Ovary (tissue), 9 donors: Measurements from ENCODE around the gene SH3GL2. TPM values are rescaled to one million over a fixed set of nuclear protein-coding genes. Genes with fewer than 3 reads are reported as not detected.

ENCODE experiments used
- DNase-seq, 5 donors: peaks; one replicate each; pipeline ENCODE4 v3.0.0-alpha.2; 2019 to 2020
- H3K27ac ChIP-seq, 2 donors: fragments of 200-600 bp; one replicate each; pipeline versions ENCODE4 v1.5.1 to v1.8.0; 2019 to 2022
- H3K27me3 ChIP-seq: fragments of 200-600 bp; one replicate; pipeline ENCODE4 v1.8.0; 2022
- H3K36me3 ChIP-seq: fragments of 200-600 bp; sonication (generic); one replicate; pipeline ENCODE4 v1.5.1; 2019
- H3K4me1 ChIP-seq: one replicate; pipeline ENCODE4 v1.8.1; 2013; ENCODE audit warnings: mild to moderate bottlenecking, moderate library complexity; ENCODE audit not compliant: insufficient read depth
- H3K4me3 ChIP-seq: fragments of 200-600 bp; sonication (generic); one replicate; pipeline ENCODE4 v1.5.1; 2017
- H3K9me3 ChIP-seq, 2 donors: fragments of 200-600 bp in 1 of 2; sonication (generic) in 1 of 2; one replicate each; pipeline versions ENCODE4 v1.5.1 to v1.8.1; 2013 to 2019; ENCODE audit warnings: mild to moderate bottlenecking in 1 of 2, moderate library complexity in 1 of 2
- EP300 ChIP-seq: sonication (generic); formaldehyde crosslinking; IDR thresholded peaks from one replicate; pipeline ENCODE4 v1.6.1; 2017; ENCODE audit warnings: antibody characterized with exemption
- POLR2A ChIP-seq: fragments of 450-650 bp; IDR thresholded peaks from one replicate; pipeline ENCODE4 v1.6.1; 2017; ENCODE audit warnings: antibody characterized with exemption, mild to moderate bottlenecking, moderate library complexity
- WGBS, 3 donors: extraction: QIAGEN DNeasy Blood & Tissue Kit in 1 of 3; methylation state at CpG; one replicate each; pipeline versions ENCODE4 v1.1.5 to v1.1.7; 2013 to 2017; 5-methylcytosine and 5-hydroxymethylcytosine counted together
- intact Hi-C, 4 donors: fragments of 100-400 bp; cut with DNase I; formaldehyde crosslinking; loops; one replicate each; pipeline versions ENCODE4 v1.11.0 to v1.15.1; 2022 to 2023
- polyA plus RNA-seq, 2 donors: library from polyadenylated mRNA; stranded (reverse); fragments of 200-250 nt in 1 of 2; fragments of 350-450 nt in 1 of 2; fragmentation: Illumina TruSeq in 1 of 2; extraction: RNeasy Lipid Tissue Mini Kit (QIAGEN cat#74804) in 1 of 2; gene quantifications; one replicate each; pipeline ENCODE4 v1.2.3, GENCODE V29; 2013 to 2014
- total RNA-seq, 7 donors: library from RNA; depleted of rRNA in 2 of 7; stranded (reverse); fragments of >200 nt in 2 of 7; fragmentation: NEBNext Ultra II Directional in 3 of 7; extraction: Animal tissue kit (Norgen Biotek cat#: 25700) in 3 of 7; gene quantifications; one replicate each; pipeline versions ENCODE4 v1.1.0 to v1.2.4, GENCODE V29; 2016 to 2023
- TF ChIP-seq, protein P1 (sequence below), 3 donors: fragments of 450-650 bp in 2 of 3; fragments of 200-600 bp in 1 of 3; IDR thresholded peaks; one replicate each; pipeline versions ENCODE4 v1.5.1 to v1.8.0; 2016 to 2022; ENCODE audit warnings: antibody characterized with exemption in 3 of 3, mild to moderate bottlenecking in 1 of 3
- donor health status: DM: no; HTN: no; CAD: no; lungs with moderate emphysema.
- donor health status: DM: no; HTN: no; CAD: no.
- donor health status: Bipolar disorder and iron deficiency.
- donor health status: DM: yes; HTN: yes; CAD: no.
- donor health status: DM: no; HTN: no; CAD: no.
- donor health status: DM: yes; HTN: yes; CAD: no.

SH3GL2 gene
- total and polyA plus RNA-seq, 9 donors = 0.25 to 4.9 (median 0.98) TPM; not detected in 1

- no peaks in the 10 kb centered on the region for H3K4me1 ChIP-seq
- no peaks in the 10 kb centered on the region for H3K27me3 ChIP-seq
- intact Hi-C loops = no loop called here
- no peak for DNase-seq
- H3K27ac ChIP-seq = no peak overlapping the region
- WGBS, 3 donors = 19 to 32% (median 29%) methylated on average over 1 of the region's 1 CpG
- no peaks in the 10 kb centered on the region for H3K9me3 ChIP-seq
- TF ChIP-seq EP300 (no peak), POLR2A (no peak)
- TF ChIP-seq, protein P1, sequence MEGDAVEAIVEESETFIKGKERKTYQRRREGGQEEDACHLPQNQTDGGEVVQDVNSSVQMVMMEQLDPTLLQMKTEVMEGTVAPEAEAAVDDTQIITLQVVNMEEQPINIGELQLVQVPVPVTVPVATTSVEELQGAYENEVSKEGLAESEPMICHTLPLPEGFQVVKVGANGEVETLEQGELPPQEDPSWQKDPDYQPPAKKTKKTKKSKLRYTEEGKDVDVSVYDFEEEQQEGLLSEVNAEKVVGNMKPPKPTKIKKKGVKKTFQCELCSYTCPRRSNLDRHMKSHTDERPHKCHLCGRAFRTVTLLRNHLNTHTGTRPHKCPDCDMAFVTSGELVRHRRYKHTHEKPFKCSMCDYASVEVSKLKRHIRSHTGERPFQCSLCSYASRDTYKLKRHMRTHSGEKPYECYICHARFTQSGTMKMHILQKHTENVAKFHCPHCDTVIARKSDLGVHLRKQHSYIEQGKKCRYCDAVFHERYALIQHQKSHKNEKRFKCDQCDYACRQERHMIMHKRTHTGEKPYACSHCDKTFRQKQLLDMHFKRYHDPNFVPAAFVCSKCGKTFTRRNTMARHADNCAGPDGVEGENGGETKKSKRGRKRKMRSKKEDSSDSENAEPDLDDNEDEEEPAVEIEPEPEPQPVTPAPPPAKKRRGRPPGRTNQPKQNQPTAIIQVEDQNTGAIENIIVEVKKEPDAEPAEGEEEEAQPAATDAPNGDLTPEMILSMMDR (IDR thresholded peaks at IDR 0.05) = no peak
- no peak overlapping the region for H3K4me3 ChIP-seq
- no peaks in the 10 kb centered on the region for H3K36me3 ChIP-seq
Observed at GRCh38 chr9:17588395-17588794, 9.5 kb downstream of the SH3GL2 start.

DNA sequence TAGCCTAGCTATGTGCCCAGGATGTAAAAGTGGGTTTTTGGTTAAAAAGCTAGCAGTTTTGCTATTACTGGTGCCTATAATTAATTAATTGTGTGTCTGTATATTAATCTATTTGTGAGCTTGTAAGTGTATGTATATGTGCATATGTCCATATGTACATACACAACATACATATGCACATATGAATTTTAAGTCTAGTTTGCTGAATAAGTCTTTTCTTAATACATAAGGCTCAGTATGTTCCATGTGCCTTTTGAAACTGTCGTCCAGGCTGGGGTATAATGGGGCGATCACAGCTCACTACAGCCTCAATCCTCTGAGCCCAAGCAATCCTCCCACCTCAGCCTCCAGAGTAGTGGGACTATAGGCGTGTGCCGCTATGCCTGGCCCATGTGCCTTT, 10.1 kb downstream of the SH3GL2 start:
- intact Hi-C loops = no loop called here
- Histone ChIP-seq H3K4me3 (no peak overlapping the region), H3K9me3 (no peaks in the 10 kb centered on the region), H3K27me3 (no peaks in the 10 kb centered on the region), H3K36me3 (no peaks in the 10 kb centered on the region), H3K27ac (no peak overlapping the region), H3K4me1 (no peaks in the 10 kb centered on the region)
- TF ChIP-seq EP300 = no peak
- no peak for TF ChIP-seq POLR2A
- TF ChIP-seq, protein P1 (IDR thresholded peaks at IDR 0.05) = no peak
- no peak for DNase-seq
- 93 to 97% (median 94%) methylated on average over 4 of the region's 4 CpGs for WGBS, 3 donors

DNA sequence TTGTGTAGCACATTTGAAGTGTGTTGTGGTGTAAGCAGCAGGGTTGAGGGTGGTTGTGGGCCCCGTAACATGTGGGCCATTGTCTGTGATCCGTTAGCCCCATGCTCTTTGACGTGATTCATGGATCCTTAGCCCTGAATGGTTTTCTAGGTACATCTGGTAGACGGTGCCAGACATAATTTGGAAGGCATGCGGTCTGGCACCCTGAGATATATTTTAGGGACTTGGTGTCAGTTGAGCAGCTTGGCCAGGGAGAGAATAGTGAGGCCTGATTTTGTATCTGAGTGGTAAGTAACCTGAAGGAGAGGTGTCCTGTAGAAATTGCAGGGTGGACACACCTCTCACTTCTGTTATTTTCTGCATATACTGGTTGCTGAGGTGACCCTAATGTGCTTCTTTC, 10.9 kb downstream of the SH3GL2 start:
- TF ChIP-seq, protein P1 (IDR thresholded peaks at IDR 0.05) = no peak
- TF ChIP-seq EP300 = no peak
- no peak for TF ChIP-seq POLR2A
- Histone ChIP-seq H3K27me3 (no peaks in the 10 kb centered on the region), H3K27ac (no peak overlapping the region), H3K9me3 (no peaks in the 10 kb centered on the region), H3K4me3 (no peak overlapping the region), H3K4me1 (no peaks in the 10 kb centered on the region), H3K36me3 (no peaks in the 10 kb centered on the region)
- WGBS, 3 donors = 85 to 92% (median 87%) methylated on average over 5 of the region's 5 CpGs
- intact Hi-C loops = no loop called here
- DNase-seq = no peak

DNA sequence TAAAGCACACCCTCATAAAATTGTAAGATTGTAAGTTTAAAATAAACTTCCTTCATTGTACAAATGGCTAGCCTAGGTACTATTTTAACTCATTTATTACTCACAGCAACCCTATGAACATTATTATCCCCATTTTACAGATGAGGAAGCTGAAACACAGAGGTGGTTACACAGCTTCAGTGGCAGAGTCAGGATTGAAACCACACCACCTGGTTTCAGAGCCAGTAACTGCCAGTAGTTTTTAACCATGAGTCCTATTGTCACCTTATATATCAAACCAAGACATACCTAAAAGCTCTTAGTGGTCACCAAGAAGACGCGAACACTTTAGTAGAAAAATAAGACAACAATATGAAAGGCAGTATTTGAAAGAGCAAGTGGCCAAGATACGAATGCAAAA, 16.1 kb downstream of the SH3GL2 start:
- no peak for DNase-seq
- intact Hi-C loops = no loop called here
- H3K9me3 ChIP-seq = no peaks in the 10 kb centered on the region
- H3K27ac ChIP-seq = no peak overlapping the region
- TF ChIP-seq EP300 (no peak), POLR2A (no peak)
- TF ChIP-seq, protein P1 (IDR thresholded peaks at IDR 0.05) = no peak
- H3K4me3 ChIP-seq = no peak overlapping the region
- no peaks in the 10 kb centered on the region for H3K27me3 ChIP-seq
- no peaks in the 10 kb centered on the region for H3K36me3 ChIP-seq
- no peaks in the 10 kb centered on the region for H3K4me1 ChIP-seq
- WGBS, 3 donors = 90 to 95% (median 94%) methylated on average over 3 of the region's 3 CpGs

DNA sequence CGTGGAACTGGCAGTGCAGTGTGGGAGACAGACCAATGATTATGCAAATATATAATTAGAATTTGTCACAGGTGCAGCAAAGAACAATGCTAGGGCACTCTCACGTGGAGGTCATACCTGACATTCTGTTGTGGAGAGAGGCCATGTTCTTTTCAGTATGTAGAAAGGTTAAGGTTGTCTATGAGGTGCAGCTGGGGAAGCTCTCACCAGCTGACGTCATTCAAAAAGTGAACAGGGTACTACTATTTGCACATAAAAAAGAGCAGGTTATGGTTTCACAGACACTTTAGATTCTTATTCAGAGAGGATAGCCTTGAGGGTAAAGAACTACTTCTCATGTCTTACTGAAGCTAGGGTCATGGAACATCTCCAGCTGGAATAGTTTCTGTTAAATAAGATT, 19.1 kb downstream of the SH3GL2 start:
- no peak for DNase-seq
- WGBS, 3 donors = 79 to 86% (median 80%) methylated on average over 3 of the region's 3 CpGs
- Histone ChIP-seq H3K27ac (no peak overlapping the region), H3K36me3 (no peaks in the 10 kb centered on the region), H3K4me3 (no peak overlapping the region), H3K9me3 (no peaks in the 10 kb centered on the region), H3K4me1 (no peaks in the 10 kb centered on the region), H3K27me3 (no peaks in the 10 kb centered on the region)
- intact Hi-C loops = no loop called here
- TF ChIP-seq, protein P1 (IDR thresholded peaks at IDR 0.05) = no peak
- TF ChIP-seq EP300 (no peak), POLR2A (no peak)
